Fibroblast of the conjunctiva (primary cell): ENCODE results near the gene ING4.

Source experiments
- DNase-seq: peaks from one replicate; pipeline ENCODE4 v3.0.0-alpha.2; 2010; ENCODE audit warnings: low read depth

Gene ING4

GRCh38 chr12:6635856-6636531 lies 26.9 kb downstream of the ING4 start, which contains the start of gene LPAR5:
LPAR5 (minus strand) TSS chr12:6635959; CDS start chr12:6621248, 14,711 bp downstream.
- no peak for DNase-seq

- no peak for DNase-seq
Measured at GRCh38 chr12:6635375-6635855, 27.5 kb downstream of the ING4 start.

- DNase-seq: no peak
Measured at GRCh38 chr12:6632026-6632983, 30.6 kb downstream of the ING4 start.

- DNase-seq: no peak
Measured at GRCh38 chr12:6631549-6631961, 31.4 kb downstream of the ING4 start.

- no peak for DNase-seq
Measured at GRCh38 chr12:6630736-6631135, 32.2 kb downstream of the ING4 start.

- DNase-seq: no peak
Measured at GRCh38 chr12:6627616-6628015, 35.3 kb downstream of the ING4 start.

- DNase-seq: no peak
Measured at GRCh38 chr12:6626654-6627283, 36.1 kb downstream of the ING4 start.

GRCh38 chr12:6620885-6621274 lies 42.0 kb downstream of the ING4 start:
- DNase-seq: no peak

- DNase-seq: no peak
Measured at GRCh38 chr12:6620137-6620884, 42.6 kb downstream of the ING4 start.

GRCh38 chr12:6618483-6619225 lies 44.3 kb downstream of the ING4 start:
- no peak for DNase-seq

GRCh38 chr12:6615802-6616201 lies 47.1 kb downstream of the ING4 start:
- DNase-seq: no peak

- DNase-seq: no peak
Measured at GRCh38 chr12:6614513-6615172, 48.3 kb downstream of the ING4 start.

GRCh38 chr12:6613776-6614512 lies 49.0 kb downstream of the ING4 start:
- DNase-seq: peak; percentile 99

- DNase-seq: peak; percentile 55
Measured at GRCh38 chr12:6613015-6613775, 49.7 kb downstream of the ING4 start.

GRCh38 chr12:6612652-6613014 lies 50.3 kb downstream of the ING4 start:
- DNase-seq: no peak

- DNase-seq: no peak
Measured at GRCh38 chr12:6612247-6612646, 50.7 kb downstream of the ING4 start.

GRCh38 chr12:6608592-6609281 lies 54.2 kb downstream of the ING4 start:
- no peak for DNase-seq
